Fibroblast of skin of abdomen (primary cell): Measurements from ENCODE around the gene NDUFA11.

ENCODE experiments used
- DNase-seq: peaks from one replicate; pipeline ENCODE4 v3.0.0-alpha.2; 2013

The NDUFA11 gene

DNA sequence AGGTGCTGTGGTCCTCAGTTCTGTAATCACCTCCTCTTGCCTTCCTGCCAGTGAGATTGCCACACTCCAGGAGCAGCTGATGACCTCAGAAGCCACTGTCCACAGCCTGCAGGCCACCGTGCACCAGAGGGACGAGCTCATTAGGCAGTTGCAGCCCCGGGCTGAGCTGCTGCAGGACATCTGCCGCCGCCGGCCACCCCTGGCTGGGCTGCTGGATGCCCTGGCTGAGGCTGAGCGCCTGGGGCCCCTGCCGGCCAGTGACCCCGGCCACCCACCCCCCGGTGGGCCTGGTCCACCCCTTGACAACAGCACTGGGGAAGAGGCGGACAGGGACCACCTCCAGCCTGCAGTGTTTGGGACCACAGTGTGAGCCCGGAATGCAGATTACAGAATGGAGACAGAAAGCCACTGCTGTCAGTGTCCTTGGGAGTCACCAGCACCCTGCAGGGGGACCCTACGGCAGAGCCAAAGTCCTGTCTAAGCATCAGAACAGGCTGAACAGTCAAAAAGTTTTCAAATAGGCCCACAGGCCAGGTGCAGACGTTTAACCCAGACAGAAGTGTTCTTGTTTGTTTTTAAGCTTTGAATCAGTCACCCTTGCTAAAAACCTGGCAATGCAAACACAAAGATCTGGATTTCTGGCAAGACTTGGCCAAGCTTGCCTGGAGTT lies 5.3 kb upstream of the NDUFA11 start:
- no peak for DNase-seq

DNA sequence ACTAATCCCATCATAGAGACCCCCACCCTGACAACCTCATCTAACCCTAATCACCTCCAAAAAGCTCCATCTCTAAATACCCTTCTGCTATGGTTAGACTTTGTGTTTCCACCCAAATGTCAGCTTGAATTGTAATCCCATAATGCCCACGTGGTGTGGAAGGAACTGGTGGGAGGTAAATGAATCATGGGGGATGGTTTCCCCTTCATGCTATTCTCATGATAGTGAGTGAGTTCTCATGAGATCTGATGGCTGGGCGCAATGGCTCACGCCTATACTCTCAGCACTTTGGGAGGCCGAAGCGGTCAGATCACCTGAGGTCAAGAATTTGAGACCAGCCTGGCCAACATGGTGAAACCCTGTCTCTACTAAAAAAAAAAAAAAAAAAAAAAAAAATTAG lies 3.7 kb upstream of the NDUFA11 start:
- no peak for DNase-seq

DNA sequence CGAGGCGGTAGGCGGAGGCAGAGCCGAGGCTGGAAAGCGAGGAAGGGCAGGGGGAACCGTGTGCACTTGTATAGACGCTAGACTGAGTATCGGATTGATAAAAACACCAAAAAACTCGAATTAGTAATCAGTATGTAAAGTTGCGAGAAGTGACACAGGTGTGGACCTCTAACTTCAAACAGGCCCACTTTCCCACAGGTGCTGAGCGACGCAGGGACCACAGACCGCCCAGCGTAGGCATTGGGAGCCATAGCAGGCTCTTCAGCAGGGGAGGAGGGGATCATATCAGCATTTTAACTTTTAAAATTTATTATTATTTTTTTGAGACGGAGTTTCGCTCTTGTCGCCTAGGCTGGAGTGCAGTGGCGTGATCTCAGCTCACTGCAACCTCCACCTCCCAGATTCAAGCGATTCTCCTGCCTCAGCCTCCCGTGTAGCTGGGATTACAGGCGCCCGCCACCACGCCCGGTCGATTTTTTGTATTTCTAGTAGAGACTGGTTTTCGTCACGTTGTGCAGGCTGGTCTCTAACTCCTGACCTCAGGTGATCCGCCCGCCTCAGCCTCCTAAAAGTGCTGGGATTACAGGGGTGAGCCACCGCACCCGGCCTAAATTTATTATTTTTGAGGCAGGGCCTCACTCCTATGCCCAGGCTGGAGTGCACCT lies 1.7 kb upstream of the NDUFA11 start:
- no peak for DNase-seq

DNA sequence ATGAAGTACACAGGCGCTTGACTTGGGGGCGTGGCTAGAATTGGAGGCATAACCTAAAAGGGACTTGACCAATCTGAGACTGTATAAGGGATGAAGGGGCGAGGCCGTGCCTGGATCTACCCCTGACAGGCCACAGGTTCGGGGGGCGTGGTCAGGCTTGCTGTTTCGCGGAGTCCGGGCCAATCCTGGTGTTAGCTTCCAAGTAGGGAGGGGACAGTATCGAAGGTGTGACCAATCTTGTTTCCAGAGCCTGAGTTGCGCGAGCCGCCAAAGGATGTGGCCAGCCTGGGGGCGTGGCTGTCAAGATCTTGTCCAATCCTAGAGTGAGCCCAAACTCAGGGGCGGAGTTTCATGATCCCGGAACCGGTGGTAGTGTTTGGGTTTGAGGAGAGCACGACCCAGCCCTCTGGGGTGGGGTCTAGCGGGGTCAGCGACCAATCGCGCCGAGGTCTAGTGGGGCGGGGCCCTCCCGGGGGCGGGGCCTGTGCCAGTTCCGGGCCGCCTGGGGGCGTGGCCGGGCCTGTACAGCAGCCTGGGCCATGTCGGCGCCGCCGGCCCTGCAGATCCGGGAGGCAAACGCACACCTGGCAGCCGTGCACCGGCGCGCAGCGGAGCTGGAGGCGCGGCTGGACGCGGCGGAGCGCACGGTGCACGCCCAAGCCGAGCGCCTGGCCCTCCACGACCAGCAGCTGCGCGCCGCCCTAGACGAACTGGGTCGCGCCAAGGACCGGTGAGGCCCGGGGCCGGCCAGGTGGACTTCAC lies 943 bp upstream of the NDUFA11 start, which contains the start of gene VMAC:
Gene VMAC (plus strand): TSS at position 521 of the 762 bp plus-strand sequence. CDS start 19 bp downstream, at position 540.
- DNase-seq, result peak; percentile 100

DNA sequence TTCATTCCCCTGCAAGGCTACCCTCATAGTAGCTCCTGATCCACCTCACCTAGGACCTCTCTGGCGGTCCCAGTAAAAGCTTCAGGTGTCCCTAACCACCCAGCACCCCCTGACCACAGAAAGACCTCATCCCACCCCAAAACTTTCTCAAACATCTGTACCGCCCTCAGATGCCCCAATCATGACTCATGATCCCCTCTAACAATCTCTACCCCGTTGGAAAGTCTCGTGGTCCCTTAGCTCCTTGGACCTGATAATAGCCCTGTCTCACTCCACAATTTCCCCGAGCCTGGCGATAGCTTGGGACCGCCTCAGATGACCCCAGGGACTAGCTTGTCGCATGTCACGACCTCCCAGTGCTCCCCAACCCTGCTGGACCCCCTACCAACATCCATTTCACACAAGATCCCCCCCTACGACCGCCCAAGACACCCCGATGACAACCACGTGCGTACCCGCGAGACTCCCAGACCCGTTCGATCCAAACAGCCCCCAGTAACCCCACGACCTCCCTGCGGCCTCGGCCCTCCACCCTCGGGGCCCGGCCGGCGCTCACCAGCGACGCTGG lies 450 bp downstream of the NDUFA11 start:
- peak; percentile 49 for DNase-seq

DNA sequence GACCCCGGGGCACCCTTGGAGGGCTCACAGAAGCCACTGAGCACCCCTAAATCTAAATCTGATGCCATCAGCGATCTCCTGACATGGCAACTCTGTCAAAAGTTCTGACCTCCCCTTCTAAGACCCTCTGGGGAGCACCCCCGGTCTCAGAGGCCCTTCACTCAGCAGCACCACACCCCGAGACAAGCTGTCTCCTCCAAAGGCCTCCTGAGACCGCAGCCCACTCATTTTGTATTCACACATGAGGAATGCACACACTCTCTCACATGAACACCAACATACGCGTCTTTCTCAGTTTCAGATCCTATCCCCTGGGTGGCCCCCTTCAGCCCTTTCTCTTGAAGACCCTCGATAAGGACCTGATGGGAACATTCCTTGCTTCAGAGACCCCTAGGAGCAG lies 2.6 kb downstream of the NDUFA11 start:
- no peak for DNase-seq

DNA sequence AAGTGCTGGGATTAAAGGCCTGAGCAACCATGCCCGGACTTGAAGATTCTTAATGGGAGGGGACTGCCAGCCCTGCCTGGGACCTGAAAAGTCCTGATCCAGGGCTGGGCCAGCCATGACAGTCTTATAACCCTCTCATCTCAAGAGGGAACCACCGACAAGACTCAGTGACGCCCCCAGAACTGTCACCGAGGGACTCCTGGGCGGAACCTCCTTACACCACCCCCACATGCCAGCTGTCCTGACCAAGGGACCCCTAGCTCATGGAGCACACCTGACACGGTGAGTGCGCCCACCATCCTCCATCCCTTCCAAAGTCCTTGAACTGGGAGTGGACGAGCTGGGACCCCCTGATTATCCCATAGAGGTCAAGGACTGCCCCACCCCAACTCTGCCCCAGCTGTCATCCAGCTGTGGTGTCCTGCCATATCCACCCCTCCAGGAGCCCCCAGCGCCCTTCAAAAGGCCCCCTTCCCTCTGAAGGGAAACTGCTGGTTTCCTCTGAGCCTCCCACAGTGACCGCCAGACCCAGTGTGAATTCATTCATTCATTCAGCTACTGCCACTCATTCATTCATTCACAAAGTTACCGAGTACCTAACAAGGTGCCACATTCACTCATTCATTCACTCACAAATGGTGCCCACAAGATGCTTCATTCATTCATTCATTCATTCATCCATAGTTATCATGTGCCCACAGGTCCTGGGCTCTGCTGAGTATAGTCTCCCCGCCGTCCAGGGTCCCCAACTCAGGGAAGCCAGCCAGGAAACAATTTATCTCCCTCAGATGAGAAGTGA lies 3.7 kb downstream of the NDUFA11 start:
- DNase-seq, result no peak

DNA sequence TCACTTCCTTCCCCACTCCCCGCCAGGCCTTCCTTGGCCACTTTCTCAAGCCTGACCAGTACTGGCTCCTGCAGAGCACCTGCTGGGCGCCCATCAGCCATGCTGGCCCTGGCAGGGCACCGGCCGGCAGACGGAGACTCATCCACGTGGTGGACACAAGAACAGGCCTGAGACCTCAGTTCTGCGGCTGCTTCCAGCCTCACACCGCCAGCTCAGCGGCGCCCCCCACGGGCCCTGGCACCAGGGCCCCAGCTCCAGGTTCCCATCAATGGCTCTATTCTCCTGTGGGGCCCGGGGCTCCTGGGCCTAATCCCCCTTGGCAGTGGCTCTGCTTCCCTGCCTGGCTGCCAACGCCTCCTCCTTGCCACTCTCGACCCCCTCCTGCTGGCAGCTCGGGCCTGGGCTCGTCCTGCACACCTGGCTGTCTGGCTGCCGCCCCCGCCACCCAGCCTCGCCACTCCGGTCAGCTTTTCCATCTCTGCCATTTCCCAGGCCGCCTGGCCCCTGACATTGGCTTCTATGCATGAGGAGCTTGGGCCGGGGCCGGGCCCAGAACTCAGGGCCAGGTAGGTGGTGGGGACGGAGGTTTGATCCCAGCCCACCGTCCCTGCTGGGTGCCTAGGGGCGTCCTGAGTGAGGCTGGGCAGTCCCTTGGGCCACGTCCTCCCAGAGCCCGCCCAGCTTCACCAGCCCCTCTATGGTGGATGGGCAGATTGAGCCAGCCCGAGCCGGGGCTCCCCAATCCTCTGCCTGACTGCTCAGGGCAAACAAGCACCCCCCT lies 6.2 kb downstream of the NDUFA11 start:
- DNase-seq, result no peak

DNA sequence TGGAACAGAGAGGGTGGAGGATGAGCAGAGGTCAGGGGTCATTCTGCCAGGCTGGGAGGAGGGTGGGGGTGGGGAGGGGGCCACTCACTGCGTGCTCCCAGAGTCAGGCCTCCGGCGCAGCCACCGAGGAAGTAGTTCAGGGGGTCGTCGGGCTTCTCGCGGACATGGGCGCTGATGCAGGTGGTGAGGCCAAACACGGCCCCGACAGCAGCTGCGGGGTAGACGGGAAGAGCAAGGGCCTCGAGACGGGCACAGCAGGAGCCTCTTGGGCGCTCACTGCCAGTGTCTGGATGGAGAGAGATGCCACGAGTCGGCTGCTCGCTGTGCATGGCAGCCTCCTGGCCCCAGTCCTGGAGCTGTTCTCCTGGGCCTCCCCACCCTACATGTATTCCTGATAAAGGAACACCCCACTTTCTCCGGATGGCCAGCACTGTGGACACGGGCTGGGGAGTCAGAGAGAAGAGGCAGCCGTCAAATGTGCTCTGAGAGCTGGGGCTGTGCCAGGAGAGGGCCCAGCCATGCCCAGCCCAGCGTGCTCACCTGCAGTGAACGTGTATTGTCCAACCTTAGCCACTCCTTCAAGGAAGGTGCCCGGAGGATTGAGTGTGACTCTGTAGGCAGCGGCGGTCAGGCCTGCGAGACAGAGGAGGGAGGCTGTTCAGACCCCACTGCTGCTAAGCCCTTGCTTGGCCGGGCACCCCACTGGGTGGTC lies 7.1 kb downstream of the NDUFA11 start:
- DNase-seq, result no peak

DNA sequence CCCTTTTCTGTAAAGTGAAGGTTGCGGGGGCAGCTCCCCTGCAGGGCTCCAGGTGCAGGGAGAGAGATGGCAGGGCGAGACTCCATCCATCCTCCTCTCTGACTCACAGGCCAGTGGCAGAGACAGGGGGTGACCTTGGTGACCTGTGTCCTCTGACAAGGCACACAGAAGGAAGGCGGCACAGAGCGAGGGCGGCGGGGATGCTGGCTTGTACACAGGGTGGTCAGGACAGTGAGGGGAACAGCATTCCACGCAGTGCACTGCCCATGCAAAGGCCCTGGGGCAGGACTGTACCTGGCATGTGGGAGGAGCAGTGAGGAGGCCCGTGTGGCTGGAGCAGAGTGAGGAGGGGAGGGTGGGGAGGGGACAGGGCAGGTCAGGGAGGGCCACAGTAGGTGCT lies 7.7 kb downstream of the NDUFA11 start:
- DNase-seq, result no peak

DNA sequence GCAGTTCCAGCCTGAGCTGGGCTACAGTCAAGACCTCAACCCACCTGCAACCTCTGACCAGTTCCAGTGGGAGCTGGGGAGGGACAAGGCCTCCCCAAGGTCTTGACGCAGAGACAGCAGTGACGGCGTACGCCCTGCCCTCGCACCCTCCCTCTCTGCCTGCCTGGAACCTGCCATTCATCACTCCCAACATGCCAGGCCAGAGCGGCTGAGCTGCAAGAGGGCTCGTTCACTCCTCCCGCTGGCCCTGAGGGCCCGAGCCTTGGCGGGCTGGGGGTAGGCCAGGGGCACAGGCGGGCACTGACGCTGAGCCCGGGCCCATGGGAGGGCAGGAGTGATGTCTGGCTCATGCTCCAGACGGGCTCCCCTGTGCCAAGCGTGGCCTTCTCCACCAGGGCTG lies 8.2 kb downstream of the NDUFA11 start:
- no peak for DNase-seq

DNA sequence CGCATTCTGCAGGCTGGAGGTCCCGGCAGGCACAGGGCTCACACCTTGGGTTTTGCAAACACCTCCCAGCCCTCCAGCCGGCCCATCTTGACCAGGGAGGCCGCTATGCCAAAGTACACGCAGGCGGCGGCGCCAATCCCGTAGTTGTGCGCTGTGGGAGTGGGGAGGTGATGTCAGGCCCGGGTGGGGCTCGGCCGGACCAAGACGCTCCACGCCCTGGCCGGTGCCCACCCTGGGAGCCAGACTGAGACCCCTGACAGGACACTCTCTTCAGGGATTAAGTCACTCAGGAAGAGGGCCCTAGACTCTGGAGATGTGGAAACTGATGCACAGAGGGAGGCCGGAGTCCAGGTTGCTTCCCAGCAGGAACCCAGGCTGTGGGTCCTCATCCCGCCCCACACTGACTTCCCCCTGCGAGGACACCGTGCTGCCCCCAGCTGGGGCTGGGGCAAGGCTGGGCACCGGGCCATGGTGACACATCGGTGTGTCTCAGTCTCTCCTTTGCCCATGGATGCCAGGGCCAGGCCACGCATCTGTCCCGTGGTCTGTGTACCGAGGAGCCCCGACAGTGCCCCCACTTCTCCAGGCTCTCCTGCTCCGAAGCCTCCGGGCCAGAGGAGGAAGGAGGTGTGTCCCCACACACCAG lies 8.8 kb downstream of the NDUFA11 start:
- DNase-seq, result no peak

DNA sequence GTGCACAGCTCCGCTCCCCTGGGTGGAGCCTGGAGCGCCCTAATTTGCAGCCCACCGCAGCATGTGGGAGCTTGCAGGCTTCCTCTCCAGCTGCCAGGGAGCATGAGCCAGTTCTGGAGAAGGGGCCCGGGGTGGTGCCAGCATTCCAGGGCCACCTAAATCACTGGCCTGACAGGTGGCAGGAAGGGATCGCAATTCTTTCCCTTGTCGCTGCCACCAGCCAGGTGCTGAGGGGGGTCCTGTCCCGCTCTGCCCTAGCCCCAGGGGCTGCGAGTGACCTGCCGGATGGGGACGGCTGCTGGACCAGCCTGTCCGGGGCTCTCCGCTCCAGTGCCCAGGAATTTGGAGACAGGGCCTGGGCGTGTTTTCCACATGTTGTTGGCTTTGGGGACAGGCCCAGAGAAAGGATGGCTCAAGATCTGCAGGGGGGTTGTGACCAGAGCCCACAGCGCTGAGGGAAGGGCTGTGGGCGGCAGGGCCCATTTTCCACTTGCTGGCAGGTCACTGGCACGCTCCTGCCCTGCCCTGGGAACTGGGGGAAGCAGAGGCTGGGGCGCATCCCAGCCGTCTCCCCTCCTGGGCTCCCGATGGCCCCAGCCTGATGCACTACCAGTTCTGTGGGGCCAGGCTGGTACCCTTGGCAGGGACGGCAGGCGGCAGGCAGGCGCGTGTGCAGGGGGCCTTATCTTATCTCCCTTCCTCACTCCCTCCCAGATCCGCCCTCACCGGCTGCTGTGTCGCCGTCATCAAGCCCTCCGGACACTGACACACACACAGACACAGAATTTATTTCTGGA lies 9.5 kb downstream of the NDUFA11 start:
- DNase-seq, result no peak

DNA sequence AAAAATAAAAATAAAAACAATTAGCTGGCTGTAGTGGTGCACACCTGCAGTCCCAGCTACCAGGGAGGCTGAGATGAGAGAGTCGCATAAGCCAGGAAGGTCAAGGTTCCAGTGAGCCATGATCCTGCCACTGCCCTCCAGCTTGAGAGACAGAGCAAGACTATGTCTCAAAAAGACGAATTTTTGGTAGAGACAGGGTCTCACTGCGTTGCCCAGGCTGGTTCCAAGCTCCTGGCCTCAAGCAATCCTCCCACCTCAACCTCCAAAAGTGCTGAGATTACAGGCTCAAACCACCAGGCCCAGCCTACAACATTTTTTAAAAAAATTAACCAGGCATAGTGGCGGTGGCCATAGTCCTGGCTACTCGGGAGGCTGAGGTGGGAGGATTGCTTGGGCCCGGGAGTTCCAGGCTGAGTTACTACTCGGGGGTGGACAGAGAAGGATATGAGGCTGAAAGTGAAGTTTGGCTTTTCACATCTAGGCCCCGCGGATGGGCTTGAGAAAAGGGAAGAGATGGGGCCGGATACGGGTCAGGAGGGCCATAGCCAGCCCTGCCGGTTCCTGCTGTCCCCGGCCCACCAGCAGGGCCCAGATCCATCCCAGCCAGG lies 10.2 kb downstream of the NDUFA11 start:
- no peak for DNase-seq

DNA sequence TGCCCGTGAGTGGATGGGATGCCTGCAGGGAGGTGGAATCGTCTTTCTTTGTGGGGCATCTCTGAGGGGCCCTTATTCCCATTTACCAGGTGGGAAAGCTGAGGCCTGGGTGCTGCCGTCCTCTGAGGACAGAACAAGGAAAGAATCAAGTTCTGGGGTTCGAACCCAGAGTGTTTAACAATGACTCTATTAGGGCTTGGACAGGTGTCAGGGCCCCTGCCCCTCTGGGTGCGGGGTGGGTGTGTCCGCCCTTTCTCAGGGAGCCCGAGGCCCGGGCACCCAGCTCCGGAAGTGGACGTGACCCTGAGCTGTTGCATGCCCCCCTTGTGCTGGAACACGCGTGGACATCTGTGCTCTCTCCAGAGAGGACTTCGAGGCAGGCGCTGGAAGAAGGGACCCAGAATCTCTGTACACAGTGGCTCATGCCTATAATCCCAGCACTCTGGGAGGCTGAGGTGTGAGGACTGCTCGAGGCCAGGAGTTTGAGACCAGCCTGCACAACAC lies 10.8 kb downstream of the NDUFA11 start:
- DNase-seq, result no peak

DNA sequence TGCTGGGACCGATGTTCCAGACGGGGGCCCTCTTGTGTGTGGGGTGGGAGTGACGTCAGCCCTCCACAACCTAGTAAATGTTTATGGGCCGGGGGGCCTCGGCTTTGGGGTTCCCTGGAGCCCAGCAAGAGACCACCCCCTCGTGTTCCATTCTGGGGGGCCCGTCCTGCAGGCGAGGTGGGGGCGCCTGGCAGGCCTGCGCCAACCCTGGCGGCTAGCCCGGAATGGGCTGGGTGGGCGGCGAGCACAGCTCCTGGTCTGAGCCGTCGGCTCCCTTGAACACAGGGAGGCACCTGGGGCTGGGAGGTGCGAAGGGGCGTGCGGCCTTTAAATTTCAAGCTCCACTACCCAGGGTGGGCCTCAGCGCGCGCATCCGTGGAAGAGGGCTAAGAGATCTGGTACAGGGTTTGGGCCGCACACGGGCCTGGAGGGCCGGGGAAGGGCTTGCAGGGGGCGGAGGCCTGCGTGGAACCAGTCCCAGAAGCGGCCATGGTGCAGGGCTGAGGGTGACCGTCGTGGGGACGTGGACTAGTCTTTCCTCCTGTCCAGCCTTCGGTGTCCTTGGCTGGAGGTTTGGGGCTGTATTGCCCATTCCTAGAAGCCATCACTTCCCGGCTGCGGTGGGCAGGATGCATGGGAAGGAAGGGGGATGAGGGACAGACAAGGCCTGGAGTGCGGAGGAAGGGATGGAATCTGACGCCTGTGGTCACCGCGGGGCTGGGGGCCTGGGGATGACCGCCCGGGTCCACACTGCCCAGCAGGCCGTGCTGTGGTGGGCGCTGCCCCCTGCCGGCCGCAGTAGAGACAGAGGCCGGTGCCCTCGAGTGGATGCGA lies 11.4 kb downstream of the NDUFA11 start:
- DNase-seq, result peak; percentile 25

DNA sequence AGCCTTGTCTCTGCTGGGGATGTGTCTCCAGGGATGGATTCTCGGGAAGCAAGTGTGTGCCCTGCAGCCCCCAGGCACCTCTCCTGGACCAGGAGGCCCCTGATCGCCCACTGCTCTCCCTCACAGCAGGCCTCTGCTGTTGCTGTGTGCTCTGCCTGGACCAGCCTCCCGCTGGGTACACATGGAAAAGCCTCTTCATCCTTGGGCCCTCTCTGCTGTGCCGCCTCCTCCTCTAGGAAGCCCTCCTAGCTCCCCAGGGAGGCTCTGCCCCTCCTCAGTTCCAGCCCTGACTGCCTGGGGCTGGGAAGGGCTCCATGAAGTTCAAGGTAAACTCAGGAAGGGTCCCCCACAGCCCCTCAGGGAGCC lies 12.0 kb downstream of the NDUFA11 start:
- DNase-seq, result no peak

DNA sequence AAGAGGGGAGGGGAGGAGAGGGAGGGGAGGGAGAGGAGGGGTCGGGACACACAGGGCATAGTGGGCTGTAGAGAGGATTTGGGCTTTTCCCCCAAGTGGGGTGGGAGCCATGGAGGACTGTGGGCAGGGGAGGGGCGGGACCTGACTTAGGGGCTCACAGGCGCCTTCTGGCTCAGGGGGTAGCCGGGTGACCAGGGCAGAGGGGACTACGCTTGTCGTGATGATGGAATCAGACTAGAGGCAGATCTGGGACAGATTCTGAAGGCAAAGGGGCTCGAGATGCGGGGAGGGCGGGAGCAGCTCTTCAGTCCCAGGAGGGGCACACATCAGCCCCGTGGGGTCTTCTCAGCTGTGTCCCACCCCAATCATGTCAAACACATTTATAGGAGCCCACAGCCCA lies 13.5 kb downstream of the NDUFA11 start:
- DNase-seq, result no peak
